Central memory CD4-positive, alpha-beta T cell (primary cell): ENCODE measurements around the gene SBNO1.
"Not testable (repeated sequence)": the region's sequence is repeated elsewhere in the genome, so short reads cannot be mapped to it uniquely, and the experiment has no call there.

Experiments
- DNase-seq: peaks from one replicate; pipeline ENCODE4 v3.0.0; 2022

The SBNO1 gene

DNA sequence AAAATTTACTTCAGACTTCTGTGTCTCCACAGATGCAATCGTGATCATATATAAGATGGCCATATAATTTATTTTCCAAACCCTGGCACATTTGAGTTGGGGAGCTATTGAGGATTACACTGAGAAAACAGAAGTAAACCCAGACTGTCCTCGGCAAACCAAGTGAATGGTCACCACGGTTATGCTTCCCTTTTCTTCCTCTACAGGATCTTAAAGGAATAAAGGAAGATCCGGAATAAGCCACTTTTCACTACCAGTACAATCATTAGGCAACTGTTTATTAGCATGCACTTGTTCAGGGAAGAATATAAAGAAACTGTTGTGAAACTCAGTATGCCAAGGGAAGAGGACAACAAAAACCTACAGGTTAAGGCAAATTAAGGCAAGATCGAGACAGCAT lies 27.6 kb downstream of the SBNO1 start:
- DNase-seq: no peak

GRCh38 chr12:123336530-123336929 lies 28.1 kb downstream of the SBNO1 start:
- DNase-seq: no peak

- no peak for DNase-seq
Measured at GRCh38 chr12:123335490-123335889, 29.2 kb downstream of the SBNO1 start.

- no peak for DNase-seq
Measured at GRCh38 chr12:123329799-123330198, 34.8 kb downstream of the SBNO1 start.

- DNase-seq: no peak
Measured at GRCh38 chr12:123319826-123320225, 44.8 kb downstream of the SBNO1 start.

GRCh38 chr12:123319273-123319672 lies 45.4 kb downstream of the SBNO1 start:
- DNase-seq: no peak

GRCh38 chr12:123313046-123313445 lies 51.6 kb downstream of the SBNO1 start:
- DNase-seq: not testable (repeated sequence)

DNA sequence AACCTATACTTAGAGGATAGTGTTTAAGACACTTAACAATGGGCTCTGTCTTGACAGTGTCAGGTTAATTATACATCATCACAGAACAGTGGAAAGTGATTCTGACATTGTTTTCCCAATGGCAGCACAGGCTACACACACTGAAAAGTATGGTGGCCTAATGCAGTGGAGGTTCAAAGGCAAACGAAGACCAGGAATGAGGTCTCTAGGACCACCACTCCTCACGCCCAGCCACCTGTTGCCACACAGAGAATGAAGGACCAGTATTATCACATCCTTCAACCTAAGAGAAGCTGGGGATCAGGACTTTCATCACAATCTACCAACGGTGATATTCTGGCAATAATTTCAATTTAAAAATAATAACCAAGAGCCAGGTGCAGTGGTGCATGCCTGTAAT lies 58.4 kb downstream of the SBNO1 start:
- no peak for DNase-seq

DNA sequence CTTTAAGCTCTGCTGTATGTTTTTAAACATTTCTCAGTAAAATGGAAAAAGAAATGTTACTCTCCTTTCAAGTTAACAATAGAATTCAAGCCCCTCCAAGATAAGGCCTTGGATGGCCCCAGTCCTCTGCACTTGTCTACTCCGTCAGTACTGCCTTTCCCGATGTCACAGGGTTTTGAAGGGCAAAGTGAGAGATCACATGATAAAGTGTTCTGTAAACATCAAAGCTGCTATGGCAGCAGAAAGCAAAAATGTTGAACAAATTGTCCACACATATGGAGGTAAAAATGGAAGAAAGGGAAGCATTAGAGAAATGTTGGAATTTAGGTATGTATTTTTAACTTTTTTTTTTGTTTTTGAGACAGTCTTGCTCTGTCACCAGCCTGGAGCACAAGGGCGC lies 59.5 kb downstream of the SBNO1 start:
- DNase-seq: no peak

DNA sequence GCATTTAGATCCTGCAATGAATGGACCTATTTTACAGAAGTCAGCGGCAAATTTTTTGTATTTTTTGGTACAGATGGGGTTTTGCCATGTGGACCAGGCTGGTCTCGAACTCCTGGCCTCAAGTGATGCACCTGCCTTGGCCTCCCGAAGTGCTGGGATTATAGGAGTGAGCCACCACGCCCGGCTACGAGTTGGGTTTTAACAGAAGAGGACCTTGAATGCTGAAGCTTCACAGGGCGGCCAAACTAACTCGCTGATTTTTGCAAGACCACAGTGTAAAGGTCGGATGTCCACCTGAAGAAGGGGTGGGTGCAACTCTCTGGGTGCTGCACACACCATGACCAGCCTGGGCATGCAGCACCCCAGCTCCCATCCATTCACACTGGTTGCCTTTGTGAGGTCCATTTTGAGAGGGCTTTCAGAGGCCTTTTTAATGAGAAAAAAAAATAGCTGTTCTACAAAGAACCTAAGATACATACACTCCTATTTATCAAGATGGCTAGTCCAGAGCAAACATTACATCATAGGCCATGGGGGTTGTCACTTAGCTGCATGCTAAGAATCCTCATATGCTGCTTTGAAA lies 71.4 kb downstream of the SBNO1 start:
- DNase-seq: no peak

DNA sequence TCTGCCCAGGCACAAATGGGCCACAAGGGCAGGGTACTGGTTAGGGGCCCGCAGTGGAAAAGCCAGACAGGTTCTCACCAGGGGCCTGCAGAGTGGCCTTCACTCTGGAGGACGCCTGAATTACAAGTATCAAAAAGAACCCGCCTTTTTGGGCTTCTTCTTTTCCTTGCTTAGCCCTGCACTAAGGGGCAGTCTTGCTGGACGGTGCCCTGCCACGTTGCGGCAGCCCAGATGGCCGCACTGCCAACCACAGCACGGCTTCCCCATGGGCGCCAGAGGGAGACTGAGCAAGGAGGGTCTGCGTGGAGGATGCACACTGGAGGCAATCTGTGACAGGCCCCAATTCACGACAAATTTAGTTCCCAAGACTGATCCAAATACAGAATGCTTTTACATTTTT lies 74.7 kb downstream of the SBNO1 start:
- DNase-seq: no peak

DNA sequence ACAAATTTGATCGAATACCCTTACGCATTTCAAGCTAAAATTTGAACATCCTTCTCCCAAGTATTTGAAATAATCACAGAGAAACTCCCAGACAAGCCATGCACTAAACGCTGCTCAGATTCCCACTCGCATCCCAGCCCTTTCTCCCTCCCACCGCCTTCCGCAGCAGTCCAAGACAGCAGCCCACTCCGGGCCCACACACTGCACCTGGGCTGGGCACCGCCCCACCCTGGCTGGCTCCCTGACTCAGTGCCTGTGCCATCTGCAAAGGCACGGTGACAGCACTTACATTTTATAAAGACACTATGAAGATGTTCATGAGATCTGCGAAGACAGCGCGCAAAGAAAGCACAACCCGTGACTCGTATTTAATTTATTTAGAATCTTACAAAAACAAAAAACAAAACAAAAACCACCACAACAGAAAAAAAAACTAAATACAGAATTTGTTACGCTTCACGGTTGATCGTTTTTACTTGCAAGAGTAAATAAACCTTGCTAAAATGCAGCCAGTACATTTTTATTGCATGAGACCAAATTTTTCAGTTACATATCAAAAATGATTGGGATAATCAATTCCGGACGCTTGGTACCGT lies 75.8 kb downstream of the SBNO1 start:
- DNase-seq: no peak

DNA sequence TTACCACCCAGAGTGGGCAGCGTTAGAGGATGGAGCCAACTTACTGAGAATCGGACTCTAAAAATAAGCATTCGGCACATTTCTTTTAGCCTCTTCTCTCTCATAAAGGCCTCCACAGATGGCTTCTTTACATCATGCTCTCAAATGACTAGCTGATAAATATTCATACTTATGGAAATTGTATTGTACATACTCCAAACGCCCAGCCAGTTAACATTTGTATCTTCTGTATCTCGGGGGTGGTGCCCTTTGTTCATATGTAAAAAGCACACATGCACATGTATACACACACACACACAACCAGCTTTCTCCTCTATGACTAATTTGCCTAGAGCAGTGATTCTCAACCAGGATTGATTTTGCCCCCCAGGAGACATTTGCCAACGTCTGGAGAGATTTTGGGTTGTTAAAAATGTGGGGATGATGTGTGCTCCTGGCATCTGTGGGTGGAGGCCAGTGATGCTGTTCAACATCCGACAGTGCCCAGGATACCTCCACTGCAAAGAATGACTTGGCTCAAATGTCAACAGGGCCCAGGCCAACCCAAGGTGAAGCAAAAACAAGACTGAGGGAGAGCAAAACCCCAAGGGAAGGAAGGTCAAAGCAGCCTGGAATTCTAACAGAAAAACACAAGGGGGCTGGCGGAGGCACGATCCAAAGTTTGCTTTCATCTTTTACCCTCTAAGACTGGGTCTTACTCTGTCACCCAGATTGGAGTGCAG lies 77.8 kb downstream of the SBNO1 start:
- no peak for DNase-seq

- DNase-seq: no peak
Measured at GRCh38 chr12:123284669-123285068, 80.0 kb downstream of the SBNO1 start.

DNA sequence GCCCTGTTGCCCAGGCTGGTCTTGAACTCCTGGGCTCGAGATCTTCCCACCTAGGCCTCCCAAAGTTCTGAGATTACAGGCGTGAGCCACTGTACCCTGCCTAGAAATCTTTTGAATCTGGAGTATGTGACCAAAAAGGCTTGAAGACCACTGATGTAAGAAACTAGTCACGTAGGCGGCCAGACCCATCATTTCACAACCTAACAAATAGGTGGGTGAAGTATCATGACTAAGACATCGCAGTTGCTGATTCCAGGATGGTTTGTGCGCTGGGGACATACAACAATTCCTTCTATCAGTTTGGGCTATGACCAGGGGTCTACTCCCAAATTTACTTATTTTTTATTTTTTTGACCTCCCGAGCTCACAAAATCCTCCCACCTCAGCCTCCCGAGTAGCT lies 81.2 kb downstream of the SBNO1 start:
- DNase-seq: no peak

DNA sequence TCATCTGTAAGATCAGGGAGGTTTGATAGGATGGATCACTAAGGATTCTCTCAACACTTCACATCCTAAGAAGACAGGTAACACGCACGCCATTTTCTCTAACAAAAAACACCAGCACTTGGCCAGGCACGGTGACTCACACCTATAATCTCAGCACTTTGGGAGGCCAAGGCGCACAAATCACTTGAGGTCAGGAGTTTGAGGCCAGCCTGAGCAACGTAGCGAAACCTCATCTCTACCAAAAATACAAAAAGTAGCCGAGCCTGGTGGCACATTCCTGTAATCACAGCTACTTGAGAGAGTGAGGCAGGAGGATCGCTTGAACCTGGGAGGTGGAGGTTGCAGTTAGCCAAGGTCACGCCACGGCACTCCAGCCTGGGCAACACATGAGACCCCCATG lies 82.5 kb downstream of the SBNO1 start:
- DNase-seq: no peak

GRCh38 chr12:123280971-123281370 lies 83.7 kb downstream of the SBNO1 start:
- no peak for DNase-seq

- DNase-seq: no peak
Measured at GRCh38 chr12:123278101-123278627, 86.5 kb downstream of the SBNO1 start.

DNA sequence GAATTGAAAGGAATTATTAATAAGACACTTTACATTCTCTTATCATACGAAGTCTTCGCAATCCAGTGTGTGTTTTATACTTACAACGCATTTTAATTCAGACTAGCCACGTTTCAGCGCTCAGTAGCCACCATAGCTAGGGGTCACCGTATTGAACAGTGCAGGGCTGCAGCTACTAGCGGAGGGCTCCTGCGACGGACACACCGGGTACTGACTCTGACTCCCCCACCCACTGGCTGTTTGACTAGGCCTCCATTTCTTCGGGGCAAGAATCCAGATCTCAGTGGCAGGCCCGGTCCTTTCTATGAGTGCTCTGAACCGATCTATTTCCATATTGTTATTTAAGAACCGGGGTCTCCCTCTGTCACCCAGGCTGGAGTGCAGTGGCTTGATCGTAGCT lies 91.5 kb downstream of the SBNO1 start:
- no peak for DNase-seq

DNA sequence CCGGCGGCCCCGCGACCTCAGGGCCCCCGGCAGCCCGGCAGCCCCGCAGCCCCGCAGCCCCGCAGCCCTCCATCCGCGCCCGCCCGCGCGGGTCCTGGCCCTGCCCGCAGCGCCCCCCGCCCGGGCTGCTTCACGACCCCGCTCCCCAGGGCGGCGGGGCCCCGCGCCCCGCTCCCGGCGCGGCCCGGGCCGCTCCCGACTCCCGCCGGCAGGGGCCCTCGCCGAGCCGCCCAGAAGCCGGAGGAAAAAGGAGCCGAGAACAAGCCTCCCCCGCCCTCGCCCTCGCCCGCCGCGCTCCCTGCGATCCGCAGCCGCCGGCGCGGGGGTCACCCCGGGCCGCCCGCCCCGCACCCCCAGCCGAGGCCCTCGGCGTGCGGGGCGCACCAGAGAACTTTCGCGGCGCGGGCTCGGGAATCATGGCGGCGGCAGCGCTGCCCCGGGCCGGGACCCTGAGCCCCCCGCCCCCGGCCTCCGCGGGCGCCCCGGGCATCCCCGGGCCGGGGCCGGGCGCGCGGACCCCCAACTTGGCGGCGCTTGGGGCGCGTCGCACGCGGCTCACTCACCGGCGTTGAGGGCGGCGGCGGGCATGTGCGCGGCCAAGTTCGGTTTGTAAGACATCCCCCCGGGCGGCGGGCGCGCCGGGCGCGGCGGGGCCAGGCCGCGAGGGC lies 93.5 kb downstream of the SBNO1 start:
- peak; percentile 69 for DNase-seq

- DNase-seq: no peak
Measured at GRCh38 chr12:123270214-123271000, 94.2 kb downstream of the SBNO1 start.

DNA sequence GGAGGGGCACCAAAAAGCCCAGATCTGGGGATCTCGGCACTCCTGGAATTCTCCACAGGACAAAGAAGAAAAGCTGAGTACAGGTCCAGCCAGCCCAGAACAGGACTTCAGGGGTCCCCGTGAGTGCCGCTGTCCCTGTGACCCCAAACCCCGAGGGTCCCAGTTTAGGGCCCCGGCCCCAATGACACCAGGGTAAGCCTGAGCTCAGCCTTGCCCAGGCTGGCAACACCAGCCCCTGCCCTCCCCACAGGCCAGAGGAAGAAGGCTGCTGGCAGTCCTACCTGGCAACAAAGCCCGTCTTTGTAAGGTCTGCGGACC lies 94.8 kb downstream of the SBNO1 start:
- DNase-seq: no peak

DNA sequence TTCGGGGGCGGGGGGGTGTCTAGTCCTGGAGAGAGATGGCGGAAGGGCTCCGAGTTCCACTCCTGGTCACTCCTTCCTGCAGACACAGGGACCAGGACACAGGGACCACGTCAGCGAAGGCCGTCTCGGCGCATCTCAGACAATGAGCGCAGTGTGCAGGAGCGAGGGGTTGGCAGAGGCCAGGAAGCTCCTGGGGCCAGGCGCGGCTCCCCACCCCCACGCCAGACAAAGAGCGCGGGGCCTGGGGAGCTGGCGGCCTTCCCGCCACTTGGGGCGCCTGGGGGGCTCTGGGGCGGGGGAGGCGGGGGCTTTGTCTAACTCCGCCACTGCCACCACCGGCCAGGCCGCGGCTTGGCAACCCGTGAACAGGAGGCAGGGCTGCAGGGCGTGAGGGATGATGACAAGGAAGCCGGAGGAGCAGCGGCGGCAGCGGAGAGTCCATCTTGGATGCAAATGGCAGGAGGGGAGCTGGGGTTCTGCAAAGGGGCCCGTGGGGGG lies 95.2 kb downstream of the SBNO1 start:
- DNase-seq: peak; percentile 13
